Suprapubic skin (tissue), 4 donors: ENCODE data around the gene CRTC3. TPM values are rescaled to one million over a fixed set of nuclear protein-coding genes. Genes with fewer than 3 reads are reported as not detected.

Source experiments
- DNase-seq, 2 donors: peaks; one replicate each; pipeline ENCODE4 v3.0.0-alpha.2; 2019; ENCODE audit warnings: low spot score in 2 of 2
- H3K27ac ChIP-seq: fragments of 200-600 bp; sonication (generic); one replicate; pipeline ENCODE4 v1.5.1; 2019
- H3K27me3 ChIP-seq: fragments of 200-600 bp; sonication (generic); one replicate; pipeline ENCODE4 v1.5.1; 2019
- H3K36me3 ChIP-seq: fragments of 200-600 bp; sonication (generic); one replicate; pipeline ENCODE4 v1.5.1; 2019
- H3K4me1 ChIP-seq: fragments of 200-600 bp; sonication (generic); one replicate; pipeline ENCODE4 v1.5.1; 2019
- H3K4me3 ChIP-seq: fragments of 200-600 bp; sonication (generic); one replicate; pipeline ENCODE4 v1.5.1; 2019; ENCODE audit warnings: mild to moderate bottlenecking
- H3K9me3 ChIP-seq: fragments of 200-600 bp; sonication (generic); one replicate; pipeline ENCODE4 v1.5.1; 2019
- CTCF ChIP-seq, 2 donors: fragments of 200-600 bp in 1 of 2; fragments of 450-650 bp in 1 of 2; sonication (generic) in 1 of 2; IDR thresholded peaks; one replicate each; pipeline ENCODE4 v1.5.1; 2016 to 2019; ENCODE audit warnings: antibody characterized with exemption in 2 of 2, mild to moderate bottlenecking in 1 of 2, moderate library complexity in 1 of 2
- EP300 ChIP-seq: sonication (generic); formaldehyde crosslinking; IDR thresholded peaks from one replicate; pipeline ENCODE4 v1.6.1; 2017; ENCODE audit warnings: antibody characterized with exemption
- POLR2A ChIP-seq, 2 donors: fragments of 450-650 bp; IDR thresholded peaks; one replicate each; pipeline ENCODE4 v1.6.1; 2017; ENCODE audit warnings: antibody characterized with exemption in 2 of 2, mild to moderate bottlenecking in 2 of 2, moderate library complexity in 2 of 2
- POLR2AphosphoS5 ChIP-seq, 3 donors: sonication (generic); formaldehyde crosslinking; IDR thresholded peaks; one replicate each; pipeline ENCODE4 v1.6.1; 2017; ENCODE audit warnings: antibody characterized with exemption in 3 of 3
- WGBS: methylation state at CpG from one replicate; pipeline ENCODE4 v1.1.5; 2018; 5-methylcytosine and 5-hydroxymethylcytosine counted together
- total RNA-seq, 4 donors: library from RNA; depleted of rRNA; stranded (reverse); fragments of >200 nt; gene quantifications; one replicate each; pipeline ENCODE4 v1.1.0, GENCODE V29; 2016

CRTC3 gene
- total RNA-seq, 4 donors from 2014 or later, result 23.6 to 50.4 (median 33.4) TPM

GRCh38 chr15:90495067-90495466 lies 34.7 kb upstream of the CRTC3 start:
- H3K4me1 ChIP-seq, result peaks cover 10% of the 10 kb centered on the region
- TF ChIP-seq POLR2A (IDR thresholded peaks at IDR 0.05) (no peak), CTCF (IDR thresholded peaks at IDR 0.05) (no peak), EP300 (no peak), POLR2AphosphoS5 (IDR thresholded peaks at IDR 0.05) (no peak)
- no peaks in the 10 kb centered on the region for H3K27me3 ChIP-seq
- H3K36me3 ChIP-seq, result peaks cover 99% of the 10 kb centered on the region
- no peak for DNase-seq
- H3K27ac ChIP-seq, result no peak overlapping the region
- no peaks in the 10 kb centered on the region for H3K9me3 ChIP-seq
- H3K4me3 ChIP-seq, result no peak overlapping the region
- 75% methylated on average over 3 of the region's 3 CpGs for WGBS

GRCh38 chr15:90496791-90497190 lies 32.9 kb upstream of the CRTC3 start:
- TF ChIP-seq CTCF (IDR thresholded peaks at IDR 0.05) (no peak), POLR2A (IDR thresholded peaks at IDR 0.05) (no peak), EP300 (no peak), POLR2AphosphoS5 (IDR thresholded peaks at IDR 0.05) (no peak)
- Histone ChIP-seq H3K27me3 (no peaks in the 10 kb centered on the region), H3K36me3 (peaks cover 99% of the 10 kb centered on the region), H3K9me3 (no peaks in the 10 kb centered on the region), H3K27ac (no peak overlapping the region), H3K4me1 (peaks cover 10% of the 10 kb centered on the region), H3K4me3 (no peak overlapping the region)
- no peak for DNase-seq
- WGBS, result 50% methylated on average over 3 of the region's 3 CpGs

GRCh38 chr15:90497376-90497775 lies 32.3 kb upstream of the CRTC3 start:
- Histone ChIP-seq H3K27ac (no peak overlapping the region), H3K4me1 (peaks cover 10% of the 10 kb centered on the region), H3K9me3 (no peaks in the 10 kb centered on the region), H3K4me3 (no peak overlapping the region), H3K27me3 (no peaks in the 10 kb centered on the region), H3K36me3 (peaks cover 99% of the 10 kb centered on the region)
- no peak for DNase-seq
- TF ChIP-seq POLR2A (IDR thresholded peaks at IDR 0.05), result no peak
- no peak for TF ChIP-seq CTCF (IDR thresholded peaks at IDR 0.05)
- no peak for TF ChIP-seq EP300
- no peak for TF ChIP-seq POLR2AphosphoS5 (IDR thresholded peaks at IDR 0.05)
- 57% methylated on average over 3 of the region's 3 CpGs for WGBS

- Histone ChIP-seq H3K27me3 (no peaks in the 10 kb centered on the region), H3K27ac (no peak overlapping the region), H3K4me1 (peaks cover 10% of the 10 kb centered on the region), H3K4me3 (no peak overlapping the region), H3K9me3 (no peaks in the 10 kb centered on the region), H3K36me3 (peaks cover 99% of the 10 kb centered on the region)
- 50% methylated on average over 6 of the region's 6 CpGs for WGBS
- DNase-seq, result no peak
- no peak for TF ChIP-seq POLR2A (IDR thresholded peaks at IDR 0.05)
- TF ChIP-seq EP300, result no peak
- no peak for TF ChIP-seq POLR2AphosphoS5 (IDR thresholded peaks at IDR 0.05)
- TF ChIP-seq CTCF (IDR thresholded peaks at IDR 0.05), result no peak
These were observed 31.8 kb upstream of the CRTC3 start for GRCh38 chr15:90497912-90498311.

- 87% methylated on average over 2 of the region's 2 CpGs for WGBS
- peaks cover 10% of the 10 kb centered on the region for H3K4me1 ChIP-seq
- no peaks in the 10 kb centered on the region for H3K9me3 ChIP-seq
- no peaks in the 10 kb centered on the region for H3K27me3 ChIP-seq
- H3K4me3 ChIP-seq, result no peak overlapping the region
- DNase-seq, result no peak
- TF ChIP-seq EP300 (no peak), CTCF (IDR thresholded peaks at IDR 0.05) (no peak), POLR2A (IDR thresholded peaks at IDR 0.05) (no peak), POLR2AphosphoS5 (IDR thresholded peaks at IDR 0.05) (no peak)
- H3K27ac ChIP-seq, result no peak overlapping the region
- H3K36me3 ChIP-seq, result peaks cover 82% of the 10 kb centered on the region
These were observed 29.6 kb upstream of the CRTC3 start for GRCh38 chr15:90500171-90500570.
